Measurements from ENCODE around the gene RIC1. TPM values are rescaled to one million over a fixed set of nuclear protein-coding genes. Genes with fewer than 3 reads are reported as not detected.
"Not testable (repeated sequence)": the region's sequence is repeated elsewhere in the genome, so short reads cannot be mapped to it uniquely, and the experiment has no call there.

The RIC1 gene
- total and polyA plus RNA-seq, 2 donors from 2014 or later, result 2.9 to 21.1 TPM

GRCh38 chr9:5652821-5653220, 23.9 kb downstream of the RIC1 start:
- no peak for TF ChIP-seq CTCF (IDR thresholded peaks at IDR 0.05; ENCODE audit: borderline replicate concordance, extremely low read depth, insufficient read depth)
- Histone ChIP-seq H3K27ac (ENCODE audit: low read depth in 2 of 2, low read length in 2 of 2) (no peak overlapping the region), H3K9me3 (ENCODE audit: control insufficient read depth in 2 of 3, insufficient read depth in 1 of 3, low read length in 3 of 3) (peaks cover 0 to 30% (median 2%) of the 10 kb centered on the region in 3 donors), H3K4me1 (ENCODE audit: control insufficient read depth in 2 of 3, insufficient read depth in 2 of 3, low read depth in 1 of 3, low read length in 3 of 3) (no peaks in the 10 kb centered on the region), H3K9ac (ENCODE audit: low read length in 3 of 3) (no peak overlapping the region), H3K27me3 (ENCODE audit: control insufficient read depth, insufficient read depth, low read length) (no peaks in the 10 kb centered on the region), H3K4me3 (ENCODE audit: low read length in 3 of 3) (no peak overlapping the region), H3K36me3 (ENCODE audit: control insufficient read depth in 2 of 3, insufficient read depth in 3 of 3, low read length in 3 of 3) (no peaks in the 10 kb centered on the region)
- no peak for DNase-seq
- FAIRE-seq, result no peak
- intact Hi-C loops (cut with DNase I), result no loop called here

- FAIRE-seq; DNase-seq; H3K36me3 ChIP-seq (ENCODE audit: control insufficient read depth in 2 of 3, insufficient read depth in 3 of 3, low read length in 3 of 3); H3K27me3 ChIP-seq (ENCODE audit: control insufficient read depth, insufficient read depth, low read length); H3K4me3 ChIP-seq (ENCODE audit: low read length in 3 of 3); H3K9ac ChIP-seq (ENCODE audit: low read length in 3 of 3); H3K27ac ChIP-seq (ENCODE audit: low read depth in 2 of 2, low read length in 2 of 2); intact Hi-C loops (cut with DNase I); H3K9me3 ChIP-seq (ENCODE audit: control insufficient read depth in 2 of 3, insufficient read depth in 1 of 3, low read length in 3 of 3); H3K4me1 ChIP-seq (ENCODE audit: control insufficient read depth in 2 of 3, insufficient read depth in 2 of 3, low read depth in 1 of 3, low read length in 3 of 3): not testable (repeated sequence)
These were observed 33.9 kb downstream of the RIC1 start for GRCh38 chr9:5662804-5663203.

DNA sequence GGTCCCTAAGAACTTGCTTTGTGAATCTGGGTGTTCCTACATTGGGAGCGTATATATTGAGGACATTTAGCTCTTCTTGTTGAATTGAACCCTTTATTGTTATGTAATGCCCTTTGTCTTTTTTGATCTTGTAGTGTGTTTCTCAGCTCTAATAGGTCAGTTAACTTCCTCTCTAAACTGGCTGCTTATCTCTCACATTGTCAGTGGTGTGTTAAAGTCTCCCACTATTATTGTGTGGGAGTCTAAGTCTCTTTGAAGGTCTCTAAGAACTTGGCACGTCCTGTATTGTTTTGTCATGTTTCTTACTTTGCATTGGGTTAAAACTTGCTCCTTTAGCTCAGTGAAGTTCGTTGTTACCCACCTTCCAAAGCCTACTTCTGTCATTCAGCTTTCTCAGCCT, 36.2 kb downstream of the RIC1 start:
- intact Hi-C loops (cut with DNase I), result no loop called here
- peaks cover 0 to 6% (median 2%) of the 10 kb centered on the region in 3 donors for H3K9me3 ChIP-seq (ENCODE audit: control insufficient read depth in 2 of 3, insufficient read depth in 1 of 3, low read length in 3 of 3)
- H3K27ac ChIP-seq (ENCODE audit: low read depth in 2 of 2, low read length in 2 of 2), result no peak overlapping the region
- FAIRE-seq (no peak), DNase-seq (no peak)
- no peak overlapping the region for H3K9ac ChIP-seq (ENCODE audit: low read length in 3 of 3)
- H3K27me3 ChIP-seq (ENCODE audit: control insufficient read depth, insufficient read depth, low read length), result no peaks in the 10 kb centered on the region
- H3K36me3 ChIP-seq (ENCODE audit: control insufficient read depth in 2 of 3, insufficient read depth in 3 of 3, low read length in 3 of 3), result peaks cover 0 to 4% (median 3%) of the 10 kb centered on the region in 3 donors
- no peak overlapping the region for H3K4me3 ChIP-seq (ENCODE audit: low read length in 3 of 3)
- no peaks in the 10 kb centered on the region for H3K4me1 ChIP-seq (ENCODE audit: control insufficient read depth in 2 of 3, insufficient read depth in 2 of 3, low read depth in 1 of 3, low read length in 3 of 3)
- TF ChIP-seq CTCF (IDR thresholded peaks at IDR 0.05; ENCODE audit: borderline replicate concordance, extremely low read depth, insufficient read depth), result no peak

DNA sequence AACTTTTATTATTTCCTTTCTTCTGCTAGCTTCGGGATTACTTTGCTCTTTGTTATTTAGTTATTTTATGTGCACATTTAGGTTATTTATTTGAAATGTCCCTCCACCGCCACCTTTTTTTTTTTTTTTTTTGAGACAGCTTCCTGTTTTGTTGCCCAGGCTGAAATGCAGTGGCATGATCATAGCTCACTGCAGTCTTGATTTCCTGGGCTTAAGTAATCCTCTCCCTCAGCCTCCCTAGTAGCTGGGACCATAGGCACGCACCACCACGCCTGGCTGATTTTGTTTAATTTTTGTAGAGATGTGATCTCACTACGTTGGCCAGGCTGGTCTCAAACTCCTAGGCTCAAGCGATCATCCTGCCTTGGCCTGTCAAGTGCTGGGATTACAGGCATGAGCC, 38.5 kb downstream of the RIC1 start:
- Histone ChIP-seq H3K9ac (ENCODE audit: low read length in 3 of 3) (no peak overlapping the region), H3K4me3 (ENCODE audit: low read length in 3 of 3) (no peak overlapping the region), H3K9me3 (ENCODE audit: control insufficient read depth in 2 of 3, insufficient read depth in 1 of 3, low read length in 3 of 3) (peaks cover 0 to 6% (median 0%) of the 10 kb centered on the region in 3 donors), H3K4me1 (ENCODE audit: control insufficient read depth in 2 of 3, insufficient read depth in 2 of 3, low read depth in 1 of 3, low read length in 3 of 3) (no peaks in the 10 kb centered on the region), H3K36me3 (ENCODE audit: control insufficient read depth in 2 of 3, insufficient read depth in 3 of 3, low read length in 3 of 3) (peaks cover 0 to 3% (median 0%) of the 10 kb centered on the region in 3 donors), H3K27ac (ENCODE audit: low read depth in 2 of 2, low read length in 2 of 2) (no peak overlapping the region), H3K27me3 (ENCODE audit: control insufficient read depth, insufficient read depth, low read length) (no peaks in the 10 kb centered on the region)
- no peak for FAIRE-seq
- no peak for DNase-seq
- intact Hi-C loops (cut with DNase I), result no loop called here
- no peak for TF ChIP-seq CTCF (IDR thresholded peaks at IDR 0.05; ENCODE audit: borderline replicate concordance, extremely low read depth, insufficient read depth)
